BJ (cell line): Measurements from ENCODE around the gene NDP. TPM values are rescaled to one million over a fixed set of nuclear protein-coding genes. Genes with fewer than 3 reads are reported as not detected.

Experiments
- polyA plus RNA-seq: library from polyadenylated mRNA; depleted of rRNA; stranded (reverse); fragments of >200 nt; gene quantifications from 2 replicates; pipeline ENCODE4 v1.2.3, GENCODE V29; 2011; rRNA removed

The NDP gene
- polyA plus RNA-seq, 1 experiment = not detected

Other genes starting within 250 kb of the NDP start
- gene MAOB, start 90.9 kb downstream of the NDP start, polyA plus RNA-seq = not detected in 2 replicates